Measurements from ENCODE around the gene TMC3.
"Not testable (repeated sequence)": the region's sequence is repeated elsewhere in the genome, so short reads cannot be mapped to it uniquely, and the experiment has no call there.

TMC3 gene

GRCh38 chr15:81384891-81385720 lies 11.1 kb upstream of the TMC3 start:
- DNase-seq = no peak

DNA sequence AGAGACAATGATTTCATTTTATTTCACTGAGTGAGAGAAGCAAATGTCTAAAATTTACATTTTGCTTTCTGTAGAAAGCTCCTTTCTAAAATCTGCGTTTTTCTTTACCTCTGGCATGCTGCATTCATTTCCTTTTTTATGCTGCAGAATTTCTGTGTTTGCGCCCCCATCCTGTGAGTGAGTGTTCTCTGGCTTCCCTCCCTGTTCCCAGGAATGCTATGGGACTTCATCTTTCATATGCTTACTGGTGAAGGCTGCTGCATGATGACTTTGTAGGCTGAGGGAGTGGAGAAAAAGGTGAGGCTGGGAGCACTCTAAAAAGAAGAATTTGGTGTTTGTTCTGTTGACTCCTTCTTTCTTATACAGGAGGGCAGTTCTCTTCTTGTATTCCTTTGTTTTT lies 7.7 kb upstream of the TMC3 start:
- DNase-seq = no peak

- DNase-seq = no peak
These were observed 6.7 kb upstream of the TMC3 start for GRCh38 chr15:81380668-81381067.

- DNase-seq = no peak
These were observed 6.2 kb upstream of the TMC3 start for GRCh38 chr15:81380203-81380602.

- no peak for DNase-seq
These were observed 5.3 kb upstream of the TMC3 start for GRCh38 chr15:81379269-81379668.

GRCh38 chr15:81378443-81378842 lies 4.4 kb upstream of the TMC3 start:
- no peak for DNase-seq

GRCh38 chr15:81377871-81378270 lies 3.9 kb upstream of the TMC3 start:
- no peak for DNase-seq

- DNase-seq = no peak
These were observed 2.2 kb upstream of the TMC3 start for GRCh38 chr15:81376231-81376630.

DNA sequence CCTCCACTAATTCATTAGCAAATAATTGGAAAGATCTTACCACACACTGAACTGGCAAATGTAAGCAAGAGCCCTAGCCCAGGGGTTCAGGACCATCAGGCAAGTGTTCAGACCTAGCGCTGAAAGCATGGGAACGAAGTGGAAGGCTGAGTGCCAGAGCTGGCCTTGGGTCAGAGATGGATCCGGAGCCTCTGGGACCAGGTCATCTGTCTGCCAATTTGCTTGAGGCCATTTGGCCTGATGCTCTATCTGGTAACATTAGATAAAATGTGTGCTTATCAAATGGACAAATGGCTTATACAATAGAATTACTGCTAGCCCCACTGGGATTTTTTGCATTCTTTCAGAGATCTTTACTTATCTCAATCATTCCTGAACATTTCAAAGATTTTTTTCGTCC lies 1.4 kb upstream of the TMC3 start:
- no peak for DNase-seq

DNA sequence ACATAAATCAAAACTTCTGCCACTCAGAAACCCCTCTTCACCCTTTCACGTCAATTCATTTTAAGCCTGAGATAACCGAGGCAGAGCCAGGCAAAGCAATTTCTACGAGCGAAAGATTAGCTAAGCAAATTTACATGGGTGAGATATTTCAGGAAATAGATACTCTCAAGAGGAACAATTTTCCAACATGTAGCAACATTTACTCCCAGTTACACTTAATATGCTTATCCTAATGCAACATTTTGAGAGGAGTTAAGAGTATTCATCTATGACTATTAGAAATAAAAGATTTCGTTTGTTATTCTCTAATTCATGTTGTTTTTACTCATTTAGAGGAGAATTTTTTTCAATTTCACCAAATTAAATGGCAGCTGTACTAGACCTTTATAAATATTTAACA lies 837 bp downstream of the TMC3 start:
- no peak for DNase-seq

- DNase-seq = no peak
These were observed 1.4 kb downstream of the TMC3 start for GRCh38 chr15:81372575-81372974.

DNA sequence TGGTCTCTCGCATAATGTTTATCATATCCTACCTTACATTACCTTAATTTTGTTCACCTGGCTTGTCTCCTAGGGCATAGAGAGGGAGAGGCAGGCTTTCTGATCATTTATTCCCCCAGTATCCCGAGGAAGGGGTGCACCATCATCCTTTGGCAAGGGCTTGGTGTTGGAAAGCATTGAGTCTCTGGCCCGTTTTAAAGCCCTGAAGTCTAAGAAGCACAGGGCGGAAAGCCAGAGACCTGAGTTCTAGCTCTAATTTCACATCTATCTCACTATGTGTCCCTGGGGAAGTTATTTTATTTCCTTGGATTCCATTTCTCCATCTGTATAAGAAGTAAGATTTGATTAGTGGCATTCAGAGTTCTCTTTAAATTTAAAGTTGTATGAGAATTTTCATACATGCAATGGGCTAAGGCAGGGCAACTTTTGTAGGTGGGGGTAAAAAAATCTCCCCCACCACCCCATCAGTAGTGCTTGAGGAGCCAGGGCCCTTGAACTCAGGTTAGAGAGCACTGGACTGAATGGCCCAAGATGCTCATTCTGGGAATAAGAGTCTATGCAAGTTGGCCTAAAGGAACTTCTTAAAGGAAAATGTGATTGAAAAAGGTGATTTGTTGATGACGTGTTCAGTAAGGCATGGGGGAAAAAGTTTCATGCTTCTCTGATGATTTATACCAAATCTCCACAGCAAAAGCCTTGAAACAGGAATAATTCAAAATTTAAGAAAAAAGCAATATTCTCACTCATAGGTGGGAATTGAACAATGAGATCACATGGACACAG lies 10.1 kb downstream of the TMC3 start:
- DNase-seq = no peak

GRCh38 chr15:81363276-81363675 lies 10.7 kb downstream of the TMC3 start:
- no peak for DNase-seq

GRCh38 chr15:81362790-81363189 lies 11.2 kb downstream of the TMC3 start:
- no peak for DNase-seq

GRCh38 chr15:81361891-81362290 lies 12.1 kb downstream of the TMC3 start:
- DNase-seq = no peak

DNA sequence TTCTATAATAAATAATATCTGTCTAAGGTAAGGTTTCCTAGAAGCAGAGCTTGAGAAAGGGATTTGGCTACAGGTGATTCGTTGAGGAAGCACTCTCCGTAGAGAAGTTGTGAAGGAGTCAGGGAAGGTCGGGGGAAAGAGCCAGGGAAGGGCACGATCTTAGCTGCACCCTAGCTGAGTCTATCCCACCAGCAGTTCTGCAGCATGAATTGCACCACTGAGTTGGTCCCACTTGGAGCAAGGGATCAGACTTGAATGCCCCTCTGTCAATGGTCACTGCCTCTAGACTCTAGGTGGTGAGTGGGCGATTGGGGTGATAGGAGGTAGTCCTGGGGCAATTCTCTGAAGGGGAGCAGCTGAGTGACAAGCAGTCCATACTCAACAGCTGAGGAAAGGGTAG lies 13.5 kb downstream of the TMC3 start:
- DNase-seq = no peak

- DNase-seq = no peak
These were observed 15.8 kb downstream of the TMC3 start for GRCh38 chr15:81358248-81358647.

DNA sequence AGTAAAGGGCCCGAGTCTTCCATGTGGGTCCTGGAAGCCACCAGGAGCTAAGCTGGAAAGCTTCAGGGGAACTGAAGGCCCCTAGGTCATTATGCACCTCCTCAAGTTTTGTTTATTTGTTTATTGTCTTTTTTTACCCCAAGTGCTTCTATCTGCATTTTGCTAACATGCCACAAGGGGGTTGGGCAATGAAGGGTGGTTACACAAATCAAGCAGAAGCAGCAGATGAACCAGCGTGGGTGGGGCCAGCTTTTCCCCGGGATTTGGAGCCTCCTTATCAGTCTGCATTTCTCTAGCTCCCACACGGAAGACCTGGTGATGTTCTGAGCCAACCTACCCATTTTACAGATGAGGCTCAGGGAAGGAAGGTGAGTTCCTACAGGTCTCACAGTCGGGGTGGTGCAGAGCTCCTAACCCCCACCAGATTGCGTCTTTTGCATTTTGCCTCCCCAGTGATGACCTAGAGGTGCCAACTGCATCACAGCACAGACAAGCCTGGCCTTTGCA lies 16.8 kb downstream of the TMC3 start:
- DNase-seq = no peak

DNA sequence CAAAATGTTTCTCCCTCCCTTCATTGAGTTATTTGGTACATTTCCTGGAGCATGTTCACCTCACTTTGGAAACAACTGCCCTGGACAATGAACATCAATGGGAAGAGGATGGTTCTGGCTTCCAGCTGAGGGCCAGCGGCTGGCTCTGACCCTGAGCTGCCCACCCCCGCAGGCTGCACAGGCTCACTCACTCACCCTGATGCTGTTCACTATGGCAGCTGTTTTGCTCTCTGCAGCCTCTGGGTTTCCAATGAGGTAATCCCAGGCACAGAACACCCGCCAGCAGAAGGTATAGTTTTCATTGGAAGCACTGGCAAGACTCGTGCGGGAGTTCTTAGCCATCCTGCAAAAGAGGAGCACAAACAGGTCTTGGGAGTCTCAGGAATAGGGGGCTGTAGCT lies 17.8 kb downstream of the TMC3 start:
- no peak for DNase-seq

GRCh38 chr15:81351651-81352050 lies 22.4 kb downstream of the TMC3 start:
- no peak for DNase-seq

GRCh38 chr15:81349271-81349670 lies 24.7 kb downstream of the TMC3 start:
- DNase-seq = no peak

GRCh38 chr15:81348691-81349090 lies 25.3 kb downstream of the TMC3 start:
- DNase-seq = not testable (repeated sequence)

- no peak for DNase-seq
These were observed 26.1 kb downstream of the TMC3 start for GRCh38 chr15:81347910-81348309.

GRCh38 chr15:81346611-81347010 lies 27.4 kb downstream of the TMC3 start:
- DNase-seq = no peak
